TTC549 (cell line): ENCODE data around the gene ZNF614.
"Not testable (repeated sequence)": the region's sequence is repeated elsewhere in the genome, so short reads cannot be mapped to it uniquely, and the experiment has no call there.

Source experiments
- FAIRE-seq: peaks from 2 replicates; lab custom pipeline; 2012; peaks lifted over from hg19 to GRCh38; lab: Jason Lieb, UNC

ZNF614 gene

GRCh38 chr19:51986309-51987291 is 41.6 kb downstream of the ZNF614 start, which contains the start of gene ZNF350:
ZNF350 (minus strand) TSS chr19:51986840; CDS start chr19:51974360, 12,480 bp downstream.
- peak; percentile 93 for FAIRE-seq

GRCh38 chr19:51983361-51983760 is 44.8 kb downstream of the ZNF614 start:
- FAIRE-seq = no peak

GRCh38 chr19:51980926-51981325 is 47.3 kb downstream of the ZNF614 start:
- FAIRE-seq = not testable (repeated sequence)

- no peak for FAIRE-seq
Measured at GRCh38 chr19:51980116-51980736, 48.0 kb downstream of the ZNF614 start.

- no peak for FAIRE-seq
Measured at GRCh38 chr19:51978882-51979281, 49.3 kb downstream of the ZNF614 start.

- no peak for FAIRE-seq
Measured at GRCh38 chr19:51977346-51977745, 50.8 kb downstream of the ZNF614 start.

GRCh38 chr19:51976852-51977251 is 51.3 kb downstream of the ZNF614 start:
- no peak for FAIRE-seq

- FAIRE-seq = not testable (repeated sequence)
Measured at GRCh38 chr19:51975787-51976186, 52.4 kb downstream of the ZNF614 start.

- no peak for FAIRE-seq
Measured at GRCh38 chr19:51971624-51972023, 56.6 kb downstream of the ZNF614 start.

- FAIRE-seq = no peak
Measured at GRCh38 chr19:51970718-51971117, 57.5 kb downstream of the ZNF614 start.

- no peak for FAIRE-seq
Measured at GRCh38 chr19:51965583-51965982, 62.6 kb downstream of the ZNF614 start.
